AG09319 (cell line): ENCODE results near the gene PAQR9.

Experiments used
- DNase-seq: peaks from one replicate; pipeline ENCODE4 v3.0.0-alpha.2; 2010; ENCODE audit warnings: low read depth; ENCODE audit errors: extremely low read depth
- TF ChIP-seq, protein P1 (sequence below): IDR thresholded peaks from 2 replicates; pipeline ENCODE4 v1.5.1; 2011; ENCODE audit warnings: low read depth, mild to moderate bottlenecking, inconsistent platforms, low read length, moderate library complexity

The PAQR9 gene

DNA sequence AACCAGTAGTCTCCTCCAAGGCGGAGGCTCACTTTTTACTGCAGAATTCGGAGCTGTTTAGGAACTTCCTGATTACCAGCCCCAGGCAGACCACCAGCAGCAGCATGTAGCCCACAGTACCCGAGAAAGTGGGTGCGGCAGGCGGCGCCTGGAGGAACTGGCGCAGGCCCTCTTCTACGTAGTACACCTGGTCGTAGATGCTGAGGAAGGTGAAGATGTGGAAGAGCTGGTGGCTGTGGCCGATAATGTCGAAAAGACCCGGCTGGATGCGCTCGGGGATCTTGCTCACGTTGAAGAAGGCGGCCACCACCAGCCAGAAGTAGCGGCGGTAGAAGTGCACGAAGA, 1.3 kb downstream of the PAQR9 start:
- TF ChIP-seq, protein P1, sequence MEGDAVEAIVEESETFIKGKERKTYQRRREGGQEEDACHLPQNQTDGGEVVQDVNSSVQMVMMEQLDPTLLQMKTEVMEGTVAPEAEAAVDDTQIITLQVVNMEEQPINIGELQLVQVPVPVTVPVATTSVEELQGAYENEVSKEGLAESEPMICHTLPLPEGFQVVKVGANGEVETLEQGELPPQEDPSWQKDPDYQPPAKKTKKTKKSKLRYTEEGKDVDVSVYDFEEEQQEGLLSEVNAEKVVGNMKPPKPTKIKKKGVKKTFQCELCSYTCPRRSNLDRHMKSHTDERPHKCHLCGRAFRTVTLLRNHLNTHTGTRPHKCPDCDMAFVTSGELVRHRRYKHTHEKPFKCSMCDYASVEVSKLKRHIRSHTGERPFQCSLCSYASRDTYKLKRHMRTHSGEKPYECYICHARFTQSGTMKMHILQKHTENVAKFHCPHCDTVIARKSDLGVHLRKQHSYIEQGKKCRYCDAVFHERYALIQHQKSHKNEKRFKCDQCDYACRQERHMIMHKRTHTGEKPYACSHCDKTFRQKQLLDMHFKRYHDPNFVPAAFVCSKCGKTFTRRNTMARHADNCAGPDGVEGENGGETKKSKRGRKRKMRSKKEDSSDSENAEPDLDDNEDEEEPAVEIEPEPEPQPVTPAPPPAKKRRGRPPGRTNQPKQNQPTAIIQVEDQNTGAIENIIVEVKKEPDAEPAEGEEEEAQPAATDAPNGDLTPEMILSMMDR, result no peak
- no peak for DNase-seq

DNA sequence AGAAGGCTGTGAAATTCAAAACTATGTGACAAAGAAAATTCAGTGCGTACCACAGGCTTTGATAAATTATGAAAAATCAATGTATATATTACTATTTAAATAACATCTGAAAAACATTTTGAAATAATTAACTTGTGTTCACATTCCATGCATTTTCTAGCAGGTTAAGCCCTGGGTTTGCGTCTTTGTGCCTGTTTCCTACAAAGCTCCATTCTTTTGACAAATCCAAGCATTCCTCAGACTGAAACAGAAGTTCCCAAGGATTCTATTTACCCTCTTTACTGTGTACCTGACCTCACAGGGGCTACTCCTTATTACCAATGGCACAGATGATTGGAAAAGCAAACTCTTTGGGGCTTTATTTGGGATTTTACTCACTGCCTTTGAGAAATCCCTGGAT, 1.9 kb downstream of the PAQR9 start:
- TF ChIP-seq, protein P1, result no peak
- DNase-seq, result no peak

DNA sequence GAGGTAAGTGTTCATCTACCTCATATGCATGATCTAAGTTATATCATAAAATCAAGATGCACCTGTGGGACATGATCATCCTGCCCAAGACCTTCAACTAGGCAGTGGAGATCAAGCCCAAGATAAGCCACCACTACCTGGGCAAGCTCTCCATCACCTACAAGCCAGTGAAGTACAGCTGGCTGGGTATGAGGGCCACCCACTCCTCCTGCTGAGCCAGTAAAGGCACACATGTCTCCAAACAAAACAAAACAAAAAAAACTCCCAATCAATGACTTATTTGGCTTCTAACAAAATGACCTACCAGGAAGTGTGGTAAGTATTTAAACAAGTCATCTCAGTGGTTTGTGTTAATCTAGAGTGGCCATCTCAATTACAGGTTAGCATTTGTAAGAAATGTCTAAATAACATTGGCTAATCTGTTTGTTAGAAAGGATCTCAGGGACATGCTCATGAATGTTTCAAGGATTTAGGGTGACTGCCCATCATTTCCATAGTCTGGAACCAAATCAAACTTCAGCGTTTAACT, 3.1 kb downstream of the PAQR9 start:
- TF ChIP-seq, protein P1, result no peak
- no peak for DNase-seq

DNA sequence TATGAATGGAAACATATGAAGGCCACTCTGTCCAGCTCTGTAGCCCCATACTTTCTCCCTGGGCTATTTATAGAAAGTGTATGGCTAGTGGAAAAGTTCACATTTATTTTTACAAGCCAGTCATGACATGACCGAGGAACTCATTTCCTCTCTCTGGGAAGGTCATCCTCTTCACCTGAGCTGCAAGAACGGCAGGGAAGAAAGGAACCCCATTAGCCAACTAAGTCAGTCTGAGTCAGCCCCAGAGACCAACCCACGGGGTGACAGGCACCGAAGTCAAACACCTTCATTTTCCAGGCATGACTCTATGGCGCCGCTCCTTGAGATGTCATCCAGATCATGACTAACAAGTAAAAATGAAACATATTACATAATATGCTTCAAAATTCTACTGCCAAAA, 4.8 kb downstream of the PAQR9 start:
- TF ChIP-seq, protein P1, result no peak
- no peak for DNase-seq

DNA sequence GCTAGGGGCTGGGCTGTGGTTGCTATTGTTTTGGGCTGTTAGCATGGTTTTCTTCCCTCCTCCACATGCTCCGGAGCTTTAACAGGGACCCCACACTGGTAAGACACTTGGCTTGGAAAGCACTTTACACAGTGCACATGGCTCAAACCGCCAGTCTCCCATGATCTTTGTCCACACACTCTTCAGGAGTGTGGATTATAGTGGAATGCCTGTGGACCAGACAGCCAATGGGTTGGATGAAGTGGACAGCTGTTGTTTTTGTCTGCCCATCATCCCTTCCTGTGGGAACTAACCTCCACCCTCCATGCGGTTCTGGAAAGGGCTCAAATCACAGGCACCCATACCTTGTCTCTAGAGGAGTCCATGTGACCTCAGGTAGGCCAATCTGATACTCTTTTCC, 10.0 kb downstream of the PAQR9 start:
- DNase-seq, result no peak
- TF ChIP-seq, protein P1, result no peak

DNA sequence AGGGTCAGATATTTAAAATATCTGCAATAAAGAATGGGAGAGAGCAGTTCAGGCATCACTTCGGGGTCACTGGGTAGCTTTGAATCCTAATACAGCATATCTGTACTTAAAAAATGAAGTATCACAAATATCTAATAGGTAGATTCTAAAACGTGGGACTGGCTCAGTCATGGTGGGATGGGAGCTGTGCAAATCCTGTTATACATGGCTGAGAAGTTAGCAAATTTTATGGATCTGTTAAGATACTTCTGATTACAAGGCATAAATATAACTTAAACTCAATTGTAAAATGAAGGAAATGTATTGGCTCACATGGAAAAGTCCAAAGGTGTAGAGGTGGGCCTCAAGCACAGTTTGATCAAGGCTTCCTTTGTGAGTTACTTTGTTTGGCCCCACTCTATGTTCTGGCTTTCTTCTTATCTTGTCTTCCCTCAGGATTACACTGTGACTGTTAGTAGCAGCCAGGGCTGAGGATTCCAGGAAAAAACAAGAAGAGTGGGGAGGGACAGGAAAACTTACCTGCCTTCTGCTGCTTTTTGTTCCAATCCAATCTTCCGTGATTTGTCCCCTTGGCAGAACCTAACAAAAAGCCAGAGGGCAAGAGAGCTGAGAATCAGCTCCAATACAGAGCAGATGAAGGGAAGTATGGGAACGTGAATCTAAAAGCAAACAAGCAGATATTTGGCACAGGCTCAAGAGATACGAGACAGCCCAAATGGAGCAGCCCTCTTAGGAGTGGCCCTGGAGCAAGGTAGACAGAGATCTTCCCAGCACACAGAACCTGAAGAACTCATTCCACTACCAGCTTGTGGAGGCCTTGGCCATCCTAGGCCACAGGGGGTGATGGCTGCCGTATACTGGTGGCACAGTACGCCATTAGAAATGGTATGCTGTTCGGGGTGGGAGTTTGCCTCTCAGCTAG, 10.9 kb downstream of the PAQR9 start:
- no peak for DNase-seq
- TF ChIP-seq, protein P1, result no peak

DNA sequence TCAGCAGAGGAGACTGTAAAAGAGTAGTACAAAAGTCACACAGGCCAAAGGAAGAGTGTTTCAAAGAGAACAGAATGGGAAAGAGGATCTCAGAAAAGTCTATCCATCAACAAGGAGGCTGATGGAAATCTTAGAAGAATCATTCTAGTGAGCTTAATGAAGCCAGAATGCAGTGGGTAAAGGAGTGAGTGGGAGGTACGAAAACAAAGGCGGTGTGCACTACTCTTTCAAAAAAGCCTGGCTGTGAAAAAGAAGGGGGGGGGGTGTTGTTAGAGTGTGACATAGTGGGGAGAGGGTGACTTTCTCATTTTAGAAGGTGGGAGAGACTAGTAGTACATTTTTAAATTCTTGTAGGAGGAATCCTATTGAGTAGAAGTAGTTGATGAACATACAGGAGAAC, 11.7 kb downstream of the PAQR9 start:
- DNase-seq, result no peak
- TF ChIP-seq, protein P1, result no peak
